GM12874 (cell line): ENCODE results near the gene C11orf97.

Experiments used
- CTCF ChIP-seq: IDR thresholded peaks from 2 replicates; pipeline ENCODE4 v1.5.1; 2011; ENCODE audit warnings: low read depth, mild to moderate bottlenecking, control low read depth, low read length, moderate library complexity; ENCODE audit not compliant: insufficient read depth

The C11orf97 gene

GRCh38 chr11:94515398-94515797, 3.1 kb downstream of the C11orf97 start:
- TF ChIP-seq CTCF, result no peak

- TF ChIP-seq CTCF, result no peak
These were observed 4.5 kb downstream of the C11orf97 start for GRCh38 chr11:94516725-94517124.

- no peak for TF ChIP-seq CTCF
These were observed 6.0 kb downstream of the C11orf97 start for GRCh38 chr11:94518300-94518699.

GRCh38 chr11:94519478-94520084, 7.3 kb downstream of the C11orf97 start:
- 0 out of 2 replicates have a peak, but pooled peaks have one; percentile 12 for TF ChIP-seq CTCF

GRCh38 chr11:94521684-94522083, 9.4 kb downstream of the C11orf97 start:
- TF ChIP-seq CTCF, result peak; percentile 41; the same call in 1 of the 2 replicates

GRCh38 chr11:94524341-94524740, 12.1 kb downstream of the C11orf97 start:
- TF ChIP-seq CTCF, result no peak

- TF ChIP-seq CTCF, result no peak
These were observed 13.5 kb downstream of the C11orf97 start for GRCh38 chr11:94525546-94526324.
